OCI-LY7 (cell line): Measurements from ENCODE around the gene LILRB5.

Experiments used
- CTCF ChIP-seq: fragments of 200-600 bp; sonication (generic); conservative IDR thresholded peaks from 2 replicates; pipeline ENCODE4 v1.5.1; 2014; ENCODE audit warnings: mild to moderate bottlenecking, antibody characterized with exemption, low read length, moderate library complexity, mixed read lengths
- EZH2phosphoT487 ChIP-seq: fragments of 200-600 bp; sonication (generic); IDR thresholded peaks from 2 replicates; pipeline ENCODE4 v1.6.1; 2018; ENCODE audit warnings: low read depth, borderline replicate concordance, mild to moderate bottlenecking, mixed run types, antibody characterized with exemption, low read length, moderate library complexity, mixed read lengths

- TF ChIP-seq CTCF (no peak), EZH2phosphoT487 (no peak)
These were observed 16.7 kb upstream of the LILRB5 start for GRCh38 chr19:54273821-54274220.
